ENCODE results near the gene TOM1. TPM values are rescaled to one million over a fixed set of nuclear protein-coding genes. Genes with fewer than 3 reads are reported as not detected.

Gene TOM1
- total RNA-seq, 1 experiment from 2014 or later = 49.1 TPM

DNA sequence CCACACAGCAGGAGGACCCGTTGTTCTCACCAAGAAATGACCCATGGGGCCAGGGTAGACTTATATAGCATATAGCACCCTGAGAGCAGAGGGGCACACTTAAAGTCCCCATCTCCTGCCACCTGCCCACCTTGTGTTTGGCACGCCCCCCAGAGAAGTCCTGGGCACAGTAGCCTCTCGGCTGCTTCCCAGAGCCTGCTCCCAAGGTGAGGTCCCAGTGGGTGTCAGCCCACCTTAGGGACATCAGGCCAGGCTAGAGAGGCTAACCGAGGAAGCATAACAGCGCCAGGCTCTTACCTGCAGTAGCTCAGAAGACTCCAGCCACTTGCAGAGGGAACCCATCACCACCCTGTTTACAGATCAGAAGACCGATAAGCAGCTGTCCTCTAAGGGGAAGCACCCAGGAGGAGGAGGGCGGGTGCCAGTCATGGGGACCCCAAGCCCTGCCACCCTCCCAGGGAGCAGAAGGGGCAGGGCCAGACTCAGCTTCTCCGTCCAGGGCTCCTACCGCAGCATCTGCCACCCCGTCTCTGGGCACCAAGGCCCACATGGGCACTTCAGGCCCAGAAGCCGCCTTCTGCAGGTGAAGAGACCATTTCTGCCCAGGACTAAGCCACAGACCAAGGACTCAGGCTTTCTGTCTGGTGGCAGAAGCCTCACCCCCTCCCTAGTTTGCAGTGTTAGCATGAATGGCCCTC lies 46.3 kb downstream of the TOM1 start:
- Mint-ChIP-seq H3K27me3 (ENCODE audit: unreplicated experiment) (no peaks in the 10 kb centered on the region), H3K36me3 (ENCODE audit: insufficient read depth, unreplicated experiment) (peaks cover 44% of the 10 kb centered on the region), H3K4me1 (ENCODE audit: low read depth, unreplicated experiment) (peaks cover 9% of the 10 kb centered on the region), H3K27ac (ENCODE audit: unreplicated experiment) (no peak overlapping the region), H3K9me3 (ENCODE audit: low read depth, unreplicated experiment) (no peaks in the 10 kb centered on the region), H3K4me3 (ENCODE audit: low read depth, unreplicated experiment) (no peak overlapping the region)
- DNase-seq = no peak
- BruUV-seq (replicated peaks) = no TSS peak
- no peak for TF ChIP-seq CTCF (IDR thresholded peaks at IDR 0.05; ENCODE audit: unreplicated experiment)
- CTCF ChIA-PET = no interaction called here
- intact Hi-C loops (cut with micrococcal nuclease; ENCODE audit: unreplicated experiment) = no loop called here

DNA sequence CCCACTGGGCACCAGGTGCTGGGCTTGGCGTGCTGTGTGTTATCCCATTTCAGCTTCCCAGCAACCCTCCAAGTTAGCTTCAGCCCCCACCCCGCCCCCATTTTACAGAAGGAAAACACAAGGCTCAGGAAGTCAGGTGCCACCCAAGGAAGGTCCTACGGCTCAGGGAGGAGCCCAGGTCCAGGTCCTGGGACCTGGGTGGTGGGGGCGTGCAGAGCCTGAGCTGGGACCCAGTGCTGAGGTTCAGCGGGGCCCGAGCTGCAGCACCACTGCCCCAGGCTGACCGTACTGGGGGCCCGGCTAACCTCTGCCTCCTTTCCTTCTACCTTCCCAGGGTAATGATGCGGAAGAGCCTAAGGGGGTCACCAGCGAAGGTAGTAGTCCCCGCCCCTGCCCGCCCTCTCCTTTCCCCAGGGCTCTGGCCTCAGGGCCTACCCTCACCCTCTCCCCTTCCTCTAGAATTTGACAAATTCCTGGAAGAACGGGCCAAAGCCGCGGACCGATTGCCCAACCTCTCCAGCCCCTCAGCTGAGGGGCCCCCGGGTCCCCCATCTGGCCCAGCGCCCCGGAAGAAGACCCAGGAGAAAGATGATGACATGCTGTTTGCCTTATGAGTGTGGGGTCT lies 47.0 kb downstream of the TOM1 start:
- Mint-ChIP-seq H3K4me1 (ENCODE audit: low read depth, unreplicated experiment) (peaks cover 16% of the 10 kb centered on the region), H3K4me3 (ENCODE audit: low read depth, unreplicated experiment) (no peak overlapping the region), H3K9me3 (ENCODE audit: low read depth, unreplicated experiment) (no peaks in the 10 kb centered on the region), H3K27me3 (ENCODE audit: unreplicated experiment) (no peaks in the 10 kb centered on the region), H3K36me3 (ENCODE audit: insufficient read depth, unreplicated experiment) (peaks cover 48% of the 10 kb centered on the region), H3K27ac (ENCODE audit: unreplicated experiment) (no peak overlapping the region)
- no TSS peak for BruUV-seq (replicated peaks)
- CTCF ChIA-PET = interaction anchor here (1.0 kb wide), 1 partner anchor 45 kb away, joined by 3 read pairs; no protein-coding TSS in a partner anchor
- DNase-seq = no peak
- TF ChIP-seq CTCF (IDR thresholded peaks at IDR 0.05; ENCODE audit: unreplicated experiment) = no peak
- intact Hi-C loops (cut with micrococcal nuclease; ENCODE audit: unreplicated experiment) = no loop called here

GRCh38 chr22:35347462-35347861 lies 47.8 kb downstream of the TOM1 start:
- H3K36me3 Mint-ChIP-seq (ENCODE audit: insufficient read depth, unreplicated experiment) = peaks cover 54% of the 10 kb centered on the region
- no peak overlapping the region for H3K4me3 Mint-ChIP-seq (ENCODE audit: low read depth, unreplicated experiment)
- intact Hi-C loops (cut with micrococcal nuclease; ENCODE audit: unreplicated experiment) = no loop called here
- TF ChIP-seq CTCF (IDR thresholded peaks at IDR 0.05; ENCODE audit: unreplicated experiment) = no peak
- H3K27ac Mint-ChIP-seq (ENCODE audit: unreplicated experiment) = no peak overlapping the region
- no peak for DNase-seq
- peaks cover 20% of the 10 kb centered on the region for H3K4me1 Mint-ChIP-seq (ENCODE audit: low read depth, unreplicated experiment)
- H3K9me3 Mint-ChIP-seq (ENCODE audit: low read depth, unreplicated experiment) = no peaks in the 10 kb centered on the region
- no TSS peak for BruUV-seq (replicated peaks)
- CTCF ChIA-PET = interaction anchor here (1.0 kb wide), 1 partner anchor 46 kb away, joined by 3 read pairs; no protein-coding TSS in a partner anchor
- H3K27me3 Mint-ChIP-seq (ENCODE audit: unreplicated experiment) = no peaks in the 10 kb centered on the region

DNA sequence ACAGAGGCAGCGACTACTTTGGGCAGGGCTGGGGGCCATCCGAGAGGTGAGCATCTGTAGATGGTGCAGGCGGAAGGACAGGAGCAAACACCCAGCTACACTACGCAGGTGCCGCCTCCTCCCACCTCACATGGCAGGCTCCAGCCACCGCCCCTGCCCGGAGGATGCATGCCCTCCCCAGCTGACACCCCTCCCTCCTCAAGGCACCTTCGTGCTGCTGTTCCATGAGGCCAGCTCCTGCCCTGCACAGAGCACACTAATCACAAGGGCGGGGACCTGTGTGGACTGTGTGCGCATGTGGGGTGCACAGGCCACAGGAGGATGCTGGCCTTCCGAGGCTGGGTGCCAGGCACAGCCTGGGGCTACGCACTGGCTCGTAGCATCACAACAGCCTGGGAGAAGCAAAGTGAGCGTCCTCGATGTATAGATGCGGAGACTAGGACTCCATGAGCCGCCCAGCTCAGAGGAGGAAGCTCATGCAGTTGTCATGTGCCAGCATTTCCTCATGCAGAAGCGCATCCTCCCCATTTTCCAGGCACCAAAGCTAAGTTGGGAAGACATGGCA lies 48.4 kb downstream of the TOM1 start:
- no TSS peak for BruUV-seq (replicated peaks)
- H3K27ac Mint-ChIP-seq (ENCODE audit: unreplicated experiment) = no peak overlapping the region
- no peak overlapping the region for H3K4me3 Mint-ChIP-seq (ENCODE audit: low read depth, unreplicated experiment)
- no peaks in the 10 kb centered on the region for H3K27me3 Mint-ChIP-seq (ENCODE audit: unreplicated experiment)
- H3K9me3 Mint-ChIP-seq (ENCODE audit: low read depth, unreplicated experiment) = no peaks in the 10 kb centered on the region
- peaks cover 20% of the 10 kb centered on the region for H3K4me1 Mint-ChIP-seq (ENCODE audit: low read depth, unreplicated experiment)
- peaks cover 59% of the 10 kb centered on the region for H3K36me3 Mint-ChIP-seq (ENCODE audit: insufficient read depth, unreplicated experiment)
- CTCF ChIA-PET = interaction anchor here (1.0 kb wide), 1 partner anchor 46 kb away, joined by 3 read pairs; no protein-coding TSS in a partner anchor
- intact Hi-C loops (cut with micrococcal nuclease; ENCODE audit: unreplicated experiment) = no loop called here
- no peak for TF ChIP-seq CTCF (IDR thresholded peaks at IDR 0.05; ENCODE audit: unreplicated experiment)
- no peak for DNase-seq

Measured in Calu3 (cell line).